ENCODE results near the gene MYZAP.

The MYZAP gene, protein sequence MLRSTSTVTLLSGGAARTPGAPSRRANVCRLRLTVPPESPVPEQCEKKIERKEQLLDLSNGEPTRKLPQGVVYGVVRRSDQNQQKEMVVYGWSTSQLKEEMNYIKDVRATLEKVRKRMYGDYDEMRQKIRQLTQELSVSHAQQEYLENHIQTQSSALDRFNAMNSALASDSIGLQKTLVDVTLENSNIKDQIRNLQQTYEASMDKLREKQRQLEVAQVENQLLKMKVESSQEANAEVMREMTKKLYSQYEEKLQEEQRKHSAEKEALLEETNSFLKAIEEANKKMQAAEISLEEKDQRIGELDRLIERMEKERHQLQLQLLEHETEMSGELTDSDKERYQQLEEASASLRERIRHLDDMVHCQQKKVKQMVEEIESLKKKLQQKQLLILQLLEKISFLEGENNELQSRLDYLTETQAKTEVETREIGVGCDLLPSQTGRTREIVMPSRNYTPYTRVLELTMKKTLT

GRCh38 chr15:57591822-57592367 is at the start of gene MYZAP:
TSS of gene MYZAP (plus strand) at chr15:57591904. CDS start at chr15:57592035, 131 bp downstream.
- DNase-seq (ENCODE audit: low read depth), result peak; percentile 26

GRCh38 chr15:57542505-57542817 is 49.2 kb upstream of the MYZAP start:
- no peak for DNase-seq (ENCODE audit: low read depth)

DNA sequence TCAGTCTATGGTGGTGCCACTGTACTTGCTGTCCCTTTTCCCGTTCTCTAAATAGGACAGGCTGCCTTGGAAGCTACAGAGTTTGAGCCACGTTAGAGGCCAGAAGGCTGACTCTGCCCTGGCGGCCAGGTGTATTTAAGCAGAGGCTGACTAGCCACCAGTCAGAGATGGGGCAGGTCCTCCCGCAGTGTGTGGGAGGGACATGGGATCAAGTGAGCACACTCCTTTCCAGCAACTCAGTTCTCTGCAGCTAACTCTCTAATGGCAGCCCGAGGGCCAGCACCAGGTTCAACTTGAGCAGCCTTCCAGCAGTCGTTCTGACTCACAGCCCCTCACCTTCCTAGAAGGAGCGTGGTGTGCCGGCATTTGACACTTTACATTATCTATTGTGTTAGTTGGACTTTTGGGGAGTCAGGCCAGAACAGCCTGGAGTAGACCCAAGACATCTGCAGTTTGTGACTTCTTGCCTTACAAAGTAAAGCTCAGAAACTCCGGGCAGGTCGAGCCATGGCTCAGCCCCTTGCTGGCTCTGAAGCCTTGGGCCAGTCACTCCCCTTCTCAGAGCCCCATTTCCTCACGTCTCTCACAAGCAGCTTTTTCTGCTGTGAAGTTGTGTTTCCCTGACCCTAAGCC is 46.7 kb upstream of the MYZAP start:
- no peak for DNase-seq (ENCODE audit: low read depth)

GRCh38 chr15:57545995-57546394 is 45.7 kb upstream of the MYZAP start:
- no peak for DNase-seq (ENCODE audit: low read depth)

DNA sequence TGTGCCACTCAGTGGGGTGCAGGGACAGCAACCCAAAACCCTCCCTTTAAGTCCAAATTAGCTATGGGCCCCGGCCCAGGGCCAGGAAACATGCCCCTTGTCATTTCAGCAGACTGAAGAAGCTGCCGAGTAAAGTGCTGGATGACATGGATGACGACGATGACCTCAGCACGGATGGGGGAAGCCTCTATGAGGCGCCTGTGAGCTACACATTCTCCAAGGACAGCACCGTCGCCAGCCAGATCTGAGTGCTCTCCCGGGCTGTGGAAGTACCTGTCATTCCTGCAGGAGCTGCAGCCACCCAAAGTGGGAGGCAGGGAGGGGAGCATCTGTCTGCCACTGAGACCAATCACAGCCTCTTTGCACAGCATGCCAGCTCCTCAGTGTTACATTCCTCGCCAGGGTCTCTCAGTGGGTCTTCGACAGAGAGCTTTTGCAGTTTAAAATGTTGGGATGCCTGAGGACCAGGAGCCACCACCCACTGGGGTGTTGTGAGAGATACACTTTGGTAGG is 44.4 kb upstream of the MYZAP start:
- no peak for DNase-seq (ENCODE audit: low read depth)

GRCh38 chr15:57548351-57548750 is 43.4 kb upstream of the MYZAP start:
- no peak for DNase-seq (ENCODE audit: low read depth)

DNA sequence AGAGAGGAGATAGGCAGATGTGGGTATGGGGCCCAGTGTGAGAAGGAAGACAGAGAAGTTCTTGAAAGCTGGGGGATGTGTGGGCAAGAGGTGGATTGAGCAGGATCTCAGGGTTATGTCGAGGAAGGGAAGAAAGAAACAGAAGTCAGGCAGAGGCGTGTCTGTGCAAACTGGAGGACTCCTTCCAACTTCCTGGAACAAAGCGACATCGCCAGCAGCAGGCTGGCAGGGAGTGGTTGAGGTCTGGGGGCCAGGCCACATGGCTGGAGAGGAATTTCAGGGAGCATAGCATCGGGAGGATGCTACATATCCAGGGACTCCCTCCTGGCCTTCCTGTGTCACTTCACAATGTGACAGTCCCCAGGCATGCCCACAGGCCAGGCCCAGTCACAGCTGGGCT is 42.9 kb upstream of the MYZAP start:
- DNase-seq (ENCODE audit: low read depth), result no peak

DNA sequence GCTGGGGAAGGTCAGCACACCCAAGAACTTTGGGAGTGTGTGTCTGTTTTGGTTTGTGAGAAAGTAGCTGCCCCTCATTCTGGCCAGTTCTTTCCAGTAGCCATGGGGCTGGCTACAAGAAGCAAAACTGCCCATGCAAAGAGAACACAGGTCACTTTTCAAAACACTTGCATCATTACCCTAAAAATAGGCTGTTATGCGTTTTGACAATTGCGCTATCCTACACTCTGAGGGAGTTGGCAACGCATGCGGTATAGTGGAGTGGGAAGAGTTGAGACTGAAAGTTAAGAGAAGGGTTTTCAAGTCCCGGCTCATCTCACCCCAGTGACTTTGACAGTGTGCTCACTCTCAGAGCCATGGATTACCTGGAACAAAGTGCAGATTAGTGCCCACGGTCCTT is 41.8 kb upstream of the MYZAP start:
- no peak for DNase-seq (ENCODE audit: low read depth)

GRCh38 chr15:57550640-57551039 is 41.1 kb upstream of the MYZAP start:
- no peak for DNase-seq (ENCODE audit: low read depth)

DNA sequence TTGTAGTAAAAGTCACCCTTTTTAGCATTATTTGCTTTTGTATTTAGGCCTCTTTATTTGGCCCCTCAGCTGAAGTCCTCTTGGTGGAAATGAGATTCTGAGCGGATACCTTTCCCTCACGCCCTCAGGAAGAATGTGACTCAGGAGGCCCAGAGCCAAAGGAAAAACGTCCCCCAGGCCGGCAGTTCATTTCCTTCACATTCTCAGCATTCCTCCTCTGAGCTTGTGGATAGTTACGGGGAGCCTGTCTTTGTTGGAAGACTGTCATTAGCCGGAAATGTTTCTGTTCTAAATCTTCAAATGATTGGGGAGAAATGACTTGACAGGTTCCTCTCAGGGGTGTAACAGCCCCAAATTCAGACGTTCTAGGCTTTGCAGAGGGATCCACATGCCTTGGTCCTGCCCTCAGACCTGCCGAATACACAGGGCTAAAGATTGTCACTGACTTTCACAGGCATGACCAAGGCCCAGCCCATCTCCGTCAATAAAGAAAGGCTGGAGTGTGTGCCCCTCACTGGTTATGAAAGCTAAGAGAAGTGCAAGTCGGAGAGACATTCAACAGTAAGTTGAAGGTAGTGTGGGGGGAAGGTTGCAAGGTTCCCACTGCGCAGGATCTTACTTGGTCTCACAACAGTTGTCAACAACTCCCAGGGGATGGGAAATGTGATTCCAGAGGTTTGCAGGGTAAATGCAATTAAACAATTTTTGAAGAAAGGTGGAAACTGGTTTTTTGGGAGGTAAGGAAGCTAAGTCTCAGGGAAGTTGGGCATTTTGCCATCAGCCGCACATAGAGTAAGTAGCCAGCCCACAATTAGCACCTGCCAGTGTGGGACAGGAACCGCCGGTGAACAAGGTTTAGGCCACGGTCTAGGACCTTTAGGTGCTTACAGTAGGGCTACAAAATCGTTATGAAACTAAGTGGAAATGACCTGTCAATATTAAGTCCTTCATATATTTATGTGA is 39.7 kb upstream of the MYZAP start:
- DNase-seq (ENCODE audit: low read depth), result peak; percentile 81

DNA sequence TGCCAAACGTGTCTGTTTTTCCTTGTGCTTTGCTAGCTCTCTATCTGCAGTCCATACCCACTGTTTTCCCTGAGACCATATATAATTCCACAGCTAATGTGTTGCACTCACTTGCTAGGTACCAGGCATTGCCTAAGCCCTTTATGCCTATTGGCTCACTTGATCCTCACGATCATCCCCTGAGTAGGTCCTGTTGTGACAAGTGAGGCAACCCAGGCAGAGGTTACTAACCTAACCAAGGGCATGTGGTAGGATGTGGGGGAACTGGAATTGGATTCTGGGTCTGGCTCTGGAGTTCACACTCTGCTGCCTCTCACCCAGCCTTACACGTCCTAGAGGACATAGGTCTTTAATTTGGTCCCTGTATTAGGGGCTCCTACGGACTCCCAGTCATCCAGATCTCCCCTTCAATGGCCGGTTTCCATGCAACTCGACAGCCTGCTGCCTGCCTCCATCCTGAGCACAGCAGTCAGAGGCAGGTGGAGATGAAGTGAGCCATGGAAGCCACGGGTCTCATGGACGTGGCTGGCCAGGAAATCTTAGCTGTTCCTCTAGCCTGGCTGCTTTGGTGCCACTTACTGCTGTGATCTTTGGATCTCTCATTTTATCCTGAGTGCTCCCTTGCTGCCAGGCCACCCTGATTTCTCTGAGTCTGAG is 38.9 kb upstream of the MYZAP start:
- no peak for DNase-seq (ENCODE audit: low read depth)

GRCh38 chr15:57553526-57553925 is 38.2 kb upstream of the MYZAP start:
- DNase-seq (ENCODE audit: low read depth), result no peak

- DNase-seq (ENCODE audit: low read depth), result peak; percentile 17
Observed at GRCh38 chr15:57554063-57554811, 37.5 kb upstream of the MYZAP start.

- DNase-seq (ENCODE audit: low read depth), result no peak
Observed at GRCh38 chr15:57554812-57555179, 36.9 kb upstream of the MYZAP start.

- DNase-seq (ENCODE audit: low read depth), result peak; percentile 20
Observed at GRCh38 chr15:57555270-57555669, 36.4 kb upstream of the MYZAP start.

- no peak for DNase-seq (ENCODE audit: low read depth)
Observed at GRCh38 chr15:57556040-57556439, 35.7 kb upstream of the MYZAP start.

- DNase-seq (ENCODE audit: low read depth), result no peak
Observed at GRCh38 chr15:57557267-57557666, 34.4 kb upstream of the MYZAP start.

DNA sequence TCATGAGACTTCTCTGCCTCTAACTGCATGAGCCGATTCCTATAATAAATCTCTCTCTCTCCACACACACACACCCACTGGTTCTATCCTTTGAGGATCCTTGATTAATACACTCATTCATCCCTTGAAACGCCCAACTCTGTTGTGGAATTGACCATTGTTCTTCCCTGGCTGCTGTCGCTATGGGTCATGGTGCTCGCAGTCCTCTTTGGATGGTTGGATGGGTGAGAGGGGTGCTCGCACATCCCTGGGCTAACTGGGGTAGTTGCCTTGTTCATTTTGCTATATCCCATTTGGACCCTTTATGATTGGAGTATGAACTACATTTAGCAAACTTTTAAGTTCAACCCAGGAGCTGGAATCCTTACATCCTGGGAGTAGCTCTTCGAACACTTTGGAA is 33.9 kb upstream of the MYZAP start:
- DNase-seq (ENCODE audit: low read depth), result no peak

DNA sequence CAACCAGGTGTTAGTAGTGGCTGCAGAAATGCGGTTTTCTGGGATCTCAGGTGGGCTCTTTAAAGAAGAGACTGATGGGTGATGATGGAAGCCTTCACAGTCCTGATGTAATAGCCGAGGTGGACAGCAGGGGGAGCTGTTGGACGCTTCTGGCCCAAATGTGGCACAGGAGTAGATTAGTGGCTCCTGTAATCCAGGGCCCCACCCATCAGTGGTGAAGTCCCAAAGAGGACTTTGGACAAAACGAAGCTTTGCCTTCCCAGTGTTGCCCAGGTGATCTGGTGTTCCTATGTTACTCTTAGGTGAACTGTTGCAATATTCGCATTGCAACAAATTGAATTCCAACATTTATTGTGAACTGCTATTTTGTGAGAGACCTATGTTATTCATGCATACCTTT is 31.8 kb upstream of the MYZAP start:
- DNase-seq (ENCODE audit: low read depth), result peak; percentile 25

DNA sequence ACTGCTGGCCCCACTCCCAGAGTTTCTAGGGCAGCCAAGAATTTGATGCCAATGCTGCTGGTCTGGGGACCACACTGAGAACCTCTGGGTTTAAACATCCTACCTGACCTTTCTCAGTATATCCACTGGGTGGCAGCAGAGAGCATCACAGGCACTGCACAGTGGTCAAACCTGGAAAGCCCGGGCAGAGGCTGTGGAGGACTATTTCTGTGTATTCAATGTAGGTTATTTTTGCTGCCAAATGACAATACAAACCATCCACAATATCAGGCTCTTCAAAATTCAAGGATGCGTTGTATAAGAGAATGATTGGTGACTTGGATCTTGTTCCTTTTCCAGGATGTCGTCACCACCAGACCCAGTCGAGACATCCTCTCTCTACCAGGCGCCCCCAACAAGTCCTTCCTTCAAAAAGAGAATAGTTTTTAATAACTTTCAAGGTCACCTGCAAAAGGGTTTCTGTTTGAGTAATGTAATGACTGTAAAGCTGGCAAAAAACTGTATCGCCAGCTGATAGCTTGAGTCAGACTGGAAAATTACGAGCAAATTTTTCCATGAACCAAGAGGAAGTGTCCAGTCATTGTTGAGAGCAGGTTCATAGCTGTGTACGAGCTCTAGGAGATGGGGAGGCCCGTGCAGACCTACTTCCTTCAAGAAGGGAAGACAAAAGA is 30.5 kb upstream of the MYZAP start:
- peak; percentile 80 for DNase-seq (ENCODE audit: low read depth)
